IPS-15b (cell line): Measurements from ENCODE around the gene CRAMP1.

ENCODE experiments used
- H3K27me3 ChIP-seq: one replicate; pipeline ENCODE4 v1.6.1; 2013; ENCODE audit warnings: low read length; ENCODE audit not compliant: control insufficient read depth, insufficient read depth
- H3K36me3 ChIP-seq: one replicate; pipeline ENCODE4 v1.6.1; 2013; ENCODE audit warnings: low read length; ENCODE audit not compliant: control insufficient read depth, insufficient read depth
- H3K4me1 ChIP-seq: one replicate; pipeline ENCODE4 v1.6.1; 2013; ENCODE audit warnings: mild to moderate bottlenecking, low read length; ENCODE audit not compliant: control insufficient read depth, insufficient read depth
- H3K4me3 ChIP-seq: one replicate; pipeline ENCODE4 v1.5.1; 2013; ENCODE audit warnings: low read depth, low read length
- H3K9ac ChIP-seq: one replicate; pipeline ENCODE4 v1.6.1; 2013; ENCODE audit warnings: low read depth, mild to moderate bottlenecking, low read length
- H3K9me3 ChIP-seq: one replicate; pipeline ENCODE4 v1.6.1; 2013; ENCODE audit warnings: mild to moderate bottlenecking, low read length; ENCODE audit not compliant: control insufficient read depth, insufficient read depth

CRAMP1 gene

GRCh38 chr16:1602285-1602684, 9.9 kb upstream of the CRAMP1 start:
- H3K4me1 ChIP-seq, result no peaks in the 10 kb centered on the region
- peaks cover 12% of the 10 kb centered on the region for H3K36me3 ChIP-seq
- no peak overlapping the region for H3K9ac ChIP-seq
- H3K27me3 ChIP-seq, result no peaks in the 10 kb centered on the region
- no peaks in the 10 kb centered on the region for H3K9me3 ChIP-seq
- no peak overlapping the region for H3K4me3 ChIP-seq

GRCh38 chr16:1606774-1607173, 5.4 kb upstream of the CRAMP1 start:
- no peak overlapping the region for H3K4me3 ChIP-seq
- peaks cover 4% of the 10 kb centered on the region for H3K4me1 ChIP-seq
- no peaks in the 10 kb centered on the region for H3K9me3 ChIP-seq
- no peaks in the 10 kb centered on the region for H3K27me3 ChIP-seq
- no peak overlapping the region for H3K9ac ChIP-seq
- peaks cover 12% of the 10 kb centered on the region for H3K36me3 ChIP-seq

GRCh38 chr16:1607971-1608370, 4.2 kb upstream of the CRAMP1 start:
- Histone ChIP-seq H3K9ac (no peak overlapping the region), H3K36me3 (peaks cover 10% of the 10 kb centered on the region), H3K4me1 (peaks cover 4% of the 10 kb centered on the region), H3K9me3 (no peaks in the 10 kb centered on the region), H3K27me3 (peaks cover under 1% of the 10 kb centered on the region), H3K4me3 (no peak overlapping the region)

DNA sequence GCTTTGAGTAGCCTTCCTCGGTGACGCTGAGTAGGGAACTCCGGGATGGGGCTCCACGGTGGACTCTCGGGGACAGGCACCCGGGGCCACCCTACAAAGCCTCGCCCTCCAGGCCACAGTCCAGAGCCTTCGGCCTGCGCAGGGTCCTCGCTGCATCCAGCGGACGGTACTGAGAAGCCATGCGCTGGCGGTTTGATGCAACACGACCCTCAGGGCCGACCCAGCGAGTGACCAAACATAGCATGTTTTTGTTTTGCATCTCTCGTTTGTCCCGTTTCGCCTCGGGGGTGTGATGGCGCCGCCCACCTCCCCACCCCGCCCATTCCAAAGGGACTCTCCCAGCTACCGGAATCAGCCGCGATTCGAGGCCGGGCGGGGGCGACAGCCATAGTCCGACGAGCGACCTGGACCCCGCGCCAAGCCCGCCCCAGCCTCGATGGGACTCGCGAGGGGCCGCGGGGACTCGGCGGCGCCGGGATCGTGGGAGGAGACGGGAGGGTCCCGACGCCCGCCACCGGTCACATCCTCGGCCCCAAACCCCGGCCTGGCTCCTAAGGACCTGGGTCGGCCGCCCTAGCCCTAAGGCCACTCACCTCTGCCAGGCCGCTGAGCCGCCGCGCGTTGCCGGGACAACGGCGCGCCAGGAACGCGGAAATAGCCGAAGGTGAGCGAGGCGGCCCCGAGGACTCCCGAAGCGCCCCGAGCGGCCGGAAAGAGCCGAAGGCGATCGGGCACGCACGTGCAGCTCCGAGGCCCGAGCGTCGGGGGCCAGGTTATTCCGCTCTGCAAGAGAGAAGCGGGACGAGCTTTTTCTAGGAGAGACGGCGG, 1.9 kb upstream of the CRAMP1 start:
- H3K9me3 ChIP-seq, result no peaks in the 10 kb centered on the region
- H3K4me1 ChIP-seq, result peaks cover 6% of the 10 kb centered on the region
- peaks cover 10% of the 10 kb centered on the region for H3K27me3 ChIP-seq
- peak overlapping the region; percentile 60 for H3K9ac ChIP-seq
- peaks cover 10% of the 10 kb centered on the region for H3K36me3 ChIP-seq
- H3K4me3 ChIP-seq, result peak overlapping the region; percentile 85

GRCh38 chr16:1610899-1611632, 1.1 kb upstream of the CRAMP1 start:
- no peaks in the 10 kb centered on the region for H3K9me3 ChIP-seq
- H3K4me1 ChIP-seq, result peaks cover 6% of the 10 kb centered on the region
- peak overlapping the region; percentile 37 for H3K9ac ChIP-seq
- H3K27me3 ChIP-seq, result peaks cover 12% of the 10 kb centered on the region
- peaks cover 5% of the 10 kb centered on the region for H3K36me3 ChIP-seq
- peak overlapping the region; percentile 85 for H3K4me3 ChIP-seq

- no peaks in the 10 kb centered on the region for H3K36me3 ChIP-seq
- H3K27me3 ChIP-seq, result peaks cover 12% of the 10 kb centered on the region
- no peaks in the 10 kb centered on the region for H3K9me3 ChIP-seq
- H3K4me3 ChIP-seq, result peak overlapping the region; percentile 77
- peaks cover 6% of the 10 kb centered on the region for H3K4me1 ChIP-seq
- peak overlapping the region; percentile 47 for H3K9ac ChIP-seq
These were observed 1.1 kb downstream of the CRAMP1 start for GRCh38 chr16:1613211-1613622.

GRCh38 chr16:1613728-1614455, 1.7 kb downstream of the CRAMP1 start:
- peak overlapping the region; percentile 47 for H3K9ac ChIP-seq
- peak overlapping the region; percentile 77 for H3K4me3 ChIP-seq
- H3K27me3 ChIP-seq, result peaks cover 12% of the 10 kb centered on the region
- no peaks in the 10 kb centered on the region for H3K36me3 ChIP-seq
- peaks cover 6% of the 10 kb centered on the region for H3K4me1 ChIP-seq
- H3K9me3 ChIP-seq, result no peaks in the 10 kb centered on the region

- peaks cover 12% of the 10 kb centered on the region for H3K27me3 ChIP-seq
- peak overlapping the region; percentile 54 for H3K9ac ChIP-seq
- H3K4me3 ChIP-seq, result peak overlapping the region; percentile 53
- H3K36me3 ChIP-seq, result peaks cover under 1% of the 10 kb centered on the region
- H3K4me1 ChIP-seq, result peaks cover 4% of the 10 kb centered on the region
- H3K9me3 ChIP-seq, result no peaks in the 10 kb centered on the region
These were observed 2.4 kb downstream of the CRAMP1 start for GRCh38 chr16:1614456-1615102.

- H3K36me3 ChIP-seq, result peaks cover 4% of the 10 kb centered on the region
- H3K4me3 ChIP-seq, result no peak overlapping the region
These were observed 3.6 kb downstream of the CRAMP1 start for GRCh38 chr16:1615761-1616160.

GRCh38 chr16:1619976-1620375, 7.8 kb downstream of the CRAMP1 start:
- Histone ChIP-seq H3K36me3 (peaks cover 4% of the 10 kb centered on the region), H3K4me3 (no peak overlapping the region), H3K27me3 (peaks cover 4% of the 10 kb centered on the region), H3K9ac (no peak overlapping the region), H3K9me3 (no peaks in the 10 kb centered on the region), H3K4me1 (peaks cover 2% of the 10 kb centered on the region)

More at GRCh38 chr16:1615761-1616160, 3.6 kb downstream of the CRAMP1 start:
- Histone ChIP-seq H3K9ac (no peak overlapping the region), H3K4me1 (peaks cover 2% of the 10 kb centered on the region), H3K9me3 (no peaks in the 10 kb centered on the region), H3K27me3 (peaks cover 12% of the 10 kb centered on the region)

DNA sequence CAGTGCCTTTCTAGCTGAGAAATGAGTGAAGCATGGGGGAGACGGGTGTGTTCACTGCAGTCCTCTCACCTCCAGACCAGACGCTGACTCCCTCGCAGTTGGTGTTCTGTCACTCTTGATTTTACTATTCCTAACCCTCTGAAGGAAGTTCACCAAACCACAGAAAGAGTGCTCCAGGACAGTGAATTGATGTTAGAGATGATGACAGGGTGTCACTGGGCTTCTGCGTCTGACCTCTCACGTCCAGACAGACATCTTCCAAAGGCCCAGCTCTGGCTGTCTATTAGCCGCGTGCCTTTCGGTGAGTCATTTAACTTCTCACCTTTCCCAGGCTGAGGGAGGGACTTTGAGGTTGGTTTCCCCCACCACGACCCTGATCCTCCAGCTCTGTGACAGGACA, 8.2 kb downstream of the CRAMP1 start:
- no peak overlapping the region for H3K4me3 ChIP-seq
- no peak overlapping the region for H3K9ac ChIP-seq
- H3K9me3 ChIP-seq, result no peaks in the 10 kb centered on the region
- H3K36me3 ChIP-seq, result peaks cover 4% of the 10 kb centered on the region
- peaks cover 1% of the 10 kb centered on the region for H3K27me3 ChIP-seq
- H3K4me1 ChIP-seq, result no peaks in the 10 kb centered on the region
